H1 (cell line): ENCODE results near the gene WDR81. TPM values are rescaled to one million over a fixed set of nuclear protein-coding genes. Genes with fewer than 3 reads are reported as not detected.
A peak's percentile ranks its signal among the peaks of the same experiment; 100 is the strongest.

Source experiments
- CTCF ChIA-PET: fragments of 300-600 bp; sonication (Branson Sonifier 250); formaldehyde crosslinking; loops from one replicate; lab custom pipeline; 2021; ENCODE audit not compliant: partially characterized antibody; lab: Charles Lee
- POLR2A ChIA-PET: fragments of 300-600 bp; sonication (Branson Sonifier 250); formaldehyde crosslinking; loops from one replicate; lab custom pipeline; 2021; ENCODE audit warnings: inconsistent platforms; ENCODE audit not compliant: partially characterized antibody; lab: Charles Lee
- DNase-seq, 2 experiments: peaks; one replicate each; pipeline versions ENCODE4 v3.0.0 to v3.0.0-alpha.2; 2010 to 2022; ENCODE audit warnings: low spot score in 2 of 2, low read depth in 1 of 2, mixed read lengths in 1 of 2
- FAIRE-seq: peaks from 2 replicates; lab custom pipeline; 2011; peaks lifted over from hg19 to GRCh38; lab: Jason Lieb, UNC
- H2AFZ ChIP-seq: 2 replicates; pipeline ENCODE4 v1.8.1; 2012; ENCODE audit warnings: low read length, inconsistent platforms
- H2AK5ac ChIP-seq: 2 replicates; pipeline ENCODE4 v1.6.1; 2013; ENCODE audit warnings: low read depth, low read length
- H2BK120ac ChIP-seq: replicated peaks from 2 replicates; pipeline ENCODE3; 2013; ENCODE audit warnings: low read depth, low read length, inconsistent platforms
- H2BK12ac ChIP-seq: 2 replicates; pipeline ENCODE4 v1.6.1; 2013; ENCODE audit warnings: low read depth, low read length
- H2BK15ac ChIP-seq: 2 replicates; pipeline ENCODE4 v1.6.1; 2013; ENCODE audit warnings: low read length
- H2BK20ac ChIP-seq: 2 replicates; pipeline ENCODE4 v1.6.1; 2013; ENCODE audit warnings: low read length
- H2BK5ac ChIP-seq: 2 replicates; pipeline ENCODE4 v1.6.1; 2013; ENCODE audit warnings: low read depth, low read length
- H3K14ac ChIP-seq: 2 replicates; pipeline ENCODE4 v1.6.1; 2013; ENCODE audit warnings: inconsistent platforms; ENCODE audit not compliant: insufficient read length
- H3K18ac ChIP-seq: 2 replicates; pipeline ENCODE4 v1.6.1; 2013; ENCODE audit warnings: low read length; ENCODE audit errors: extremely low read depth
- H3K23ac ChIP-seq: 2 replicates; pipeline ENCODE4 v1.6.1; 2013; ENCODE audit warnings: inconsistent platforms; ENCODE audit not compliant: insufficient read length
- H3K23me2 ChIP-seq: 2 replicates; pipeline ENCODE4 v1.6.1; 2013; ENCODE audit warnings: low read depth, low read length
- H3K27ac ChIP-seq: 2 replicates; pipeline ENCODE4 v1.6.1; 2011; ENCODE audit warnings: low read depth, low read length, inconsistent platforms
- H3K27me3 ChIP-seq, 4 experiments: replicated peaks in 1 of 4; 1 replicate in 1 of 4; 2 replicates in 3 of 4; pipeline versions ENCODE4 v1.6.1 to v1.8.1; 2011 to 2013; ENCODE audit warnings: low read length in 3 of 4, mild to moderate bottlenecking in 3 of 4, inconsistent platforms in 2 of 4, mixed read lengths in 2 of 4, moderate library complexity in 1 of 4; ENCODE audit not compliant: control insufficient read depth in 3 of 4, insufficient read depth in 3 of 4; ENCODE audit errors: extremely low read depth in 1 of 4
- H3K36me3 ChIP-seq, 4 experiments: 2 replicates each; pipeline versions ENCODE4 v1.6.1 to v1.8.1; 2011 to 2013; ENCODE audit warnings: mild to moderate bottlenecking in 4 of 4, low read length in 3 of 4, moderate library complexity in 2 of 4, control low read depth in 1 of 4, inconsistent platforms in 1 of 4; ENCODE audit not compliant: insufficient read depth in 4 of 4, control insufficient read depth in 2 of 4
- H3K4ac ChIP-seq: replicated peaks from 2 replicates; pipeline ENCODE3; 2013; ENCODE audit warnings: low read length, low read depth, mixed read lengths, inconsistent platforms; ENCODE audit not compliant: insufficient read length
- H3K4me1 ChIP-seq, 4 experiments: replicated peaks in 1 of 4; 1 replicate in 1 of 4; 2 replicates in 3 of 4; pipeline versions ENCODE4 v1.6.1 to v1.8.1; 2011 to 2013; ENCODE audit warnings: low read length in 3 of 4, inconsistent platforms in 2 of 4, mixed read lengths in 1 of 4; ENCODE audit not compliant: insufficient read depth in 4 of 4, control insufficient read depth in 3 of 4
- H3K4me2 ChIP-seq, 2 experiments: 2 replicates each; pipeline versions ENCODE4 v1.6.1 to v1.8.1; 2011 to 2013; ENCODE audit warnings: low read depth in 2 of 2, low read length in 2 of 2, control low read depth in 1 of 2, inconsistent platforms in 1 of 2, mild to moderate bottlenecking in 1 of 2; ENCODE audit not compliant: insufficient read depth in 1 of 2
- H3K4me3 ChIP-seq, 4 experiments: fragments of 200-600, 300-600 bp in 1 of 4; sonication (generic), shearing (Covaris generic), sonication (Bioruptor Twin) in 1 of 4; 2 replicates each; pipeline versions ENCODE4 v1.5.1 to v1.8.1; 2011 to 2016; ENCODE audit warnings: low read length in 4 of 4, low read depth in 3 of 4, control low read depth in 2 of 4, inconsistent platforms in 2 of 4, mild to moderate bottlenecking in 2 of 4, mixed read lengths in 1 of 4, moderate library complexity in 1 of 4; ENCODE audit not compliant: insufficient read depth in 2 of 4; ENCODE audit errors: extremely low read depth in 1 of 4
- H3K56ac ChIP-seq: replicated peaks from 2 replicates; pipeline ENCODE3; 2013; ENCODE audit warnings: low read depth, mild to moderate bottlenecking, mixed read lengths, low read length, inconsistent platforms; ENCODE audit not compliant: insufficient read length
- H3K79me1 ChIP-seq: 2 replicates; pipeline ENCODE4 v1.6.1; 2013; ENCODE audit warnings: low read depth, low read length, control low read depth
- H3K79me2 ChIP-seq, 2 experiments: 2 replicates each; pipeline versions ENCODE4 v1.6.1 to v1.8.1; 2012 to 2013; ENCODE audit warnings: low read length in 2 of 2, mild to moderate bottlenecking in 2 of 2, inconsistent platforms in 1 of 2; ENCODE audit not compliant: insufficient read depth in 2 of 2, control insufficient read depth in 1 of 2
- H3K9ac ChIP-seq, 4 experiments: replicated peaks in 1 of 4; 1 replicate in 1 of 4; 2 replicates in 3 of 4; pipeline versions ENCODE4 v1.6.1 to v1.8.1; 2011 to 2013; ENCODE audit warnings: low read depth in 3 of 4, low read length in 3 of 4, control low read depth in 2 of 4, mild to moderate bottlenecking in 2 of 4, moderate library complexity in 2 of 4, inconsistent platforms in 1 of 4; ENCODE audit errors: extremely low read depth in 1 of 4
- H3K9me3 ChIP-seq, 2 experiments: 2 replicates each; pipeline versions ENCODE4 v1.6.1 to v1.8.1; 2012 to 2013; ENCODE audit warnings: mild to moderate bottlenecking in 2 of 2, moderate library complexity in 2 of 2, control low read depth in 1 of 2, inconsistent platforms in 1 of 2, low read depth in 1 of 2, low read length in 1 of 2, mixed read lengths in 1 of 2; ENCODE audit not compliant: insufficient read depth in 2 of 2
- H4K20me1 ChIP-seq, 2 experiments: replicated peaks in 1 of 2; 2 replicates each; pipeline versions ENCODE3 to v1.8.1; 2011 to 2013; ENCODE audit warnings: inconsistent platforms in 2 of 2, low read length in 2 of 2, mild to moderate bottlenecking in 1 of 2; ENCODE audit not compliant: insufficient read depth in 2 of 2, control insufficient read depth in 1 of 2
- H4K5ac ChIP-seq: 2 replicates; pipeline ENCODE4 v1.6.1; 2013; ENCODE audit warnings: low read length, low read depth, mixed read lengths, inconsistent platforms; ENCODE audit not compliant: insufficient read length
- H4K8ac ChIP-seq: 2 replicates; pipeline ENCODE4 v1.8.0; 2013; ENCODE audit warnings: mild to moderate bottlenecking, moderate library complexity, low read length, inconsistent platforms; ENCODE audit not compliant: insufficient read depth; ENCODE audit errors: extremely low read depth
- H4K91ac ChIP-seq: replicated peaks from 2 replicates; pipeline ENCODE3; 2013; ENCODE audit warnings: low read length, mixed read lengths, inconsistent platforms; ENCODE audit not compliant: insufficient read length
- BACH1 ChIP-seq: IDR thresholded peaks from 2 replicates; pipeline ENCODE4 v1.6.1; 2012; ENCODE audit warnings: low read length, improper control_type of control experiment
- CHD1 ChIP-seq: IDR thresholded peaks from 2 replicates; pipeline ENCODE4 v1.6.1; 2012; ENCODE audit warnings: low read depth, low read length, improper control_type of control experiment
- RBBP5 ChIP-seq: IDR thresholded peaks from 2 replicates; pipeline ENCODE4 v1.7.1; 2012; ENCODE audit warnings: low read depth, mild to moderate bottlenecking, inconsistent platforms, low read length, moderate library complexity, borderline replicate concordance
- SRF ChIP-seq: IDR thresholded peaks from 2 replicates; pipeline ENCODE4 v1.6.1; 2011; ENCODE audit warnings: mild to moderate bottlenecking, low read depth, low read length, moderate library complexity
- TAF7 ChIP-seq: optimal IDR thresholded peaks from 2 replicates; pipeline ENCODE3; 2011; ENCODE audit warnings: low read depth, mild to moderate bottlenecking, inconsistent platforms, low read length, moderate library complexity, borderline replicate concordance
- TEAD4 ChIP-seq: IDR thresholded peaks from 2 replicates; pipeline ENCODE4 v1.6.1; 2012; ENCODE audit warnings: low read depth, low read length, inconsistent platforms, mixed read lengths
- YY1 ChIP-seq: IDR thresholded peaks from 2 replicates; pipeline ENCODE4 v1.6.1; 2011; ENCODE audit warnings: low read depth, mild to moderate bottlenecking, low read length
- WGBS, 2 experiments: shearing (Covaris generic) in 1 of 2; methylation state at CpG; one replicate each; pipeline versions ENCODE4 v1.1.6 to v1.1.7; 2013 to 2015; ENCODE audit warnings: low lambda C conversion rate in 2 of 2, mixed read lengths in 2 of 2, inconsistent platforms in 1 of 2, low coverage in 1 of 2, missing lambda C conversion rate in 1 of 2; ENCODE audit not compliant: insufficient replicate concordance in 2 of 2, insufficient coverage in 1 of 2, insufficient read length in 1 of 2; ENCODE audit errors: extremely low coverage in 1 of 2, missing lambda C conversion rate in 1 of 2; 5-methylcytosine and 5-hydroxymethylcytosine counted together
- polyA plus RNA-seq, 7 experiments: library from polyadenylated mRNA; depleted of rRNA in 3 of 7; stranded (reverse) in 5 of 7; unstranded in 2 of 7; fragments of >200 nt in 5 of 7; fragments of 200-250 nt in 2 of 7; gene quantifications; 1 replicate in 5 of 7; 2 replicates in 1 of 7; 4 replicates in 1 of 7; pipeline versions ENCODE4 v1.2.1 to v1.2.3, GENCODE V29; 2011 to 2013; ENCODE audit warnings: missing spikeins in 2 of 7, mixed read lengths in 2 of 7
- total RNA-seq: library from RNA; stranded (reverse); fragmentation: NEBNext Ultra II Directional; extraction: Animal tissue kit (Norgen Biotek cat#: 25700); gene quantifications from 2 replicates; pipeline ENCODE4 v1.2.1, GENCODE V29; 2021

The WDR81 gene
- total and polyA plus RNA-seq, 2 of the 8 experiments (the other 6 are each of a cell fraction or from before 2014, with no cell fraction given): 9.1 to 12.3 TPM

DNA sequence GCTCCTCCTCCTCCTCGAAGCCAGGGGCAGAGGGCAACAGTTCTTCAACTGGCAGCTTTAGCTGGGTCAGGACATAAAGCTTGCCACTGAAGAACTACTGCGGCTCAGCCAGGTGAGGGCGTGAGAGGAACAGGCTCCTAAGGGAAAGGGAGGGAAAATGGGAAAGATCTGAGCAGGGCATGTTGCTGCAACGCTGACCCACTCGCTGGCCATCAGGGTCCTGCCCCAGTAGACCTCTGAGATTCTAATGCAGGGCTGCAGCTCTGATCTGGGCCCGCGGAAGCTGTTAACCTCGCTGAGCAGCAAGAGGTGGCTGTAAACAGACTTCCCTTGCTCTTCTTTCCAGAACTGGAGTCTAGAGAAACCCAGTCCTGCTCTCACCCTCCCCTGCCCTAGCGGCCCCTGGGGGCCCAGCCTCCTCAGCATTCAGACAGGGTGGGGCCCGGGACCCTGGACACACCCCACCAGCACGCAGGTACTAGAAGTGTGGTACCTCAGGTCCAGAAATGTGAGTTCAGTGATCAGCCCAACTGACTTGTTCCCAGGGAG, 10.6 kb upstream of the WDR81 start:
- Histone ChIP-seq H3K79me1 (peaks cover 7% of the 10 kb centered on the region; the same call in 1 of the 2 replicates), H3K27ac (peak overlapping the region; percentile 49), H3K9me3 (no peaks in the 10 kb centered on the region), H3K56ac (no peak overlapping the region), H2AFZ (no peak overlapping the region), H2AK5ac (no peak overlapping the region), H3K14ac (no peak overlapping the region), H3K9ac (peak overlapping the region in 2 of 4 experiments; percentile 34 to 36; a peak in 4 of 7 replicates), H3K4me1 (peaks cover 0 to 19% (median 18%) of the 10 kb centered on the region in 4 experiments; a peak in 6 of 7 replicates), H2BK20ac (no peak overlapping the region), H2BK15ac (0 out of 2 replicates have a peak overlapping the region, but pooled peaks have one; percentile 36), H3K23me2 (peaks cover 26% of the 10 kb centered on the region), H3K36me3 (no peaks in the 10 kb centered on the region), H2BK120ac (no peak overlapping the region), H2BK12ac (peak overlapping the region; percentile 83; the same call in 1 of the 2 replicates), H2BK5ac (peak overlapping the region; percentile 29; the same call in 1 of the 2 replicates), H3K4me3 (peak overlapping the region; percentile 48 to 83 (median 65); a peak in 7 of 8 replicates), H3K79me2 (no peaks in the 10 kb centered on the region), H4K91ac (peak overlapping the region; percentile 78), H3K4me2 (peak overlapping the region; percentile 68 to 92), H4K5ac (no peak overlapping the region), H3K23ac (no peak overlapping the region), H3K27me3 (peaks cover 0 to 2% (median 0%) of the 10 kb centered on the region in 4 experiments; a peak in 1 of 7 replicates), H4K8ac (peak overlapping the region; percentile 76; the same call in 1 of the 2 replicates), H4K20me1 (peaks cover 0 to 7% of the 10 kb centered on the region in 2 experiments), H3K4ac (peak overlapping the region; percentile 76), H3K18ac (peak overlapping the region; percentile 49; the same call in 1 of the 2 replicates)
- peak in 1 of 2 experiments; percentile 78 for DNase-seq
- CTCF ChIA-PET: interaction anchor here (0.6 to 3.4 kb wide), 26 partner anchors 8 to 197 kb away, joined by 3 to 36 read pairs (median 5); partner anchors contain the start of genes PRPF8, SERPINF1, SERPINF2 and WDR81
- peak; percentile 80 for FAIRE-seq
- POLR2A ChIA-PET: interaction anchor here (0.9 to 1.4 kb wide), 11 partner anchors 11 to 116 kb away, joined by 3 to 6 read pairs (median 3); partner anchors contain the start of genes RILP, RPA1, SERPINF1 and SMYD4
- 5% methylated on average over 11 of the region's 11 CpGs; no CpG with 5 or more reads in 1 of the 2 experiments for WGBS, 2 experiments
- TF ChIP-seq TAF7 (no peak), SRF (no peak), RBBP5 (no peak), YY1 (no peak), TEAD4 (no peak), CHD1 (no peak), BACH1 (peak; percentile 21; the same call in 1 of the 2 replicates)
